ENCODE data around the gene RPL18. TPM values are rescaled to one million over a fixed set of nuclear protein-coding genes. Genes with fewer than 3 reads are reported as not detected.

RPL18 gene
- total and polyA plus RNA-seq, 2 experiments from 2014 or later = 1,898 to 2,011 TPM

GRCh38 chr19:48617146-48617937 lies 1.6 kb downstream of the RPL18 start (continued):
- TF ChIP-seq ZNF462 (CRISPR knock-in tag; IDR thresholded peaks at IDR 0.05) = no peak

- Histone ChIP-seq H4K20me1 (replicated peaks; ENCODE audit: insufficient read depth) (peaks cover 21% of the 10 kb centered on the region), H3K27me3 (ENCODE audit: insufficient read depth) (no peaks in the 10 kb centered on the region), H3K4me1 (ENCODE audit: insufficient read depth) (peaks cover 39% of the 10 kb centered on the region), H2AFZ (no peak overlapping the region), H3F3A (replicated peaks; ENCODE audit: low read depth) (peaks cover 52% of the 10 kb centered on the region), H3K4me3 (peak overlapping the region; percentile 97), H3K9me2 (ENCODE audit: insufficient read depth) (no peaks in the 10 kb centered on the region), H3K4me2 (peak overlapping the region; percentile 99), H3K79me2 (replicated peaks; ENCODE audit: insufficient read depth) (peaks cover 40% of the 10 kb centered on the region), H3K36me3 (ENCODE audit: insufficient read depth) (peaks cover 32% of the 10 kb centered on the region), H3K27ac (ENCODE audit: low read depth) (peak overlapping the region; percentile 99)
- Mint-ChIP-seq H3K27ac (peak overlapping the region; percentile 98), H3K9me3 (no peaks in the 10 kb centered on the region; the same call in 1 of the 3 replicates), H3K4me3 (peak overlapping the region; percentile 93), H3K27me3 (ENCODE audit: insufficient read depth, low read depth, poor library complexity) (peaks cover 42% of the 10 kb centered on the region), H3K4me1 (peaks cover 50% of the 10 kb centered on the region), H3K36me3 (ENCODE audit: low read depth) (peaks cover 53% of the 10 kb centered on the region)
- no peak for ATAC-seq
- TF ChIP-seq EZH2phosphoT487 (IDR thresholded peaks at IDR 0.05; ENCODE audit: unreplicated experiment) = no peak
- no peak for TF ChIP-seq STAT1 (IDR thresholded peaks at IDR 0.05; ENCODE audit: unreplicated experiment)
- TF ChIP-seq ZNF462 (CRISPR knock-in tag; IDR thresholded peaks at IDR 0.05) = no peak
- no peak for DNase-seq (ENCODE audit: low spot score)
Observed at GRCh38 chr19:48616491-48617056, 2.4 kb downstream of the RPL18 start.
